ENCODE results near the gene KRABD2.
"Not testable (repeated sequence)": the region's sequence is repeated elsewhere in the genome, so short reads cannot be mapped to it uniquely, and the experiment has no call there.

Gene KRABD2

DNA sequence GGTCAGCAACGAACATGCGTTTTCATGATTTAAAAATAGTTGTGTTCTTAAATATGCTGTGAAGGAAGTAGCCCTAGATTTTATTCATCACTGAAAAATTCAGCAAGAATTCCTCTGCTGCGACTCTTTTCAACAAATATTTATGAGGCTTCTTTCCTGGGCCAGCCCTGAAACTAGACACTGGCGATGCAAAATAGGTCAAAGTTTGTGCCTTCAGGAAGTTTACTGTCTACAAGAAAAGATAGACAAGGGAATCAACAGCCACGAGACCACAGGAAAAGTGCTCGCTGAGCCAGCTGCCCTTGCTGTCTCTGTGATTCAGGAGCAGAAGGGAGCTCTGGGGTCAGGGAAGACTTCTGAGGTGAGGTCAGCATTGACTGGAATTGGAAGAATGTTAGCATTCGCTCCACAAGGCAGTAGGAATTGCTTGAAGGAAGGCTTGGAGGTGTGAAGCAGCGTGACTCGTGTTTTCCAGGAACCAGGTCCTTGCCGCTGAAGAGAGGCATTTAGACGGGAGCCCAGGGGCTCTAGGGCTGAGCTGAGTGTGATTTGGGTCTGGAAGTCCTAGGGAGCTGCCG, 8.4 kb upstream of the KRABD2 start:
- DNase-seq (ENCODE audit: low spot score), result no peak
- no peak for TF ChIP-seq CTCF (IDR thresholded peaks at IDR 0.05; ENCODE audit: borderline replicate concordance, control extremely low read depth, extremely low read depth, insufficient read depth, missing control alignments)
- in situ Hi-C loops (cut with MboI; ENCODE audit: low sequenced_read_pairs, unreplicated experiment), result no loop called here

GRCh38 chr17:8383143-8383822, 6.8 kb upstream of the KRABD2 start, which contains the start of gene RPL26:
Gene RPL26 (minus strand): TSS chr17:8383193. CDS start chr17:8382310, 883 bp downstream.
- DNase-seq (ENCODE audit: low spot score), result peak; percentile 96
- in situ Hi-C loops (cut with MboI; ENCODE audit: low sequenced_read_pairs, unreplicated experiment), result no loop called here
- TF ChIP-seq CTCF (IDR thresholded peaks at IDR 0.05; ENCODE audit: borderline replicate concordance, control extremely low read depth, extremely low read depth, insufficient read depth, missing control alignments), result peak; percentile 97

DNA sequence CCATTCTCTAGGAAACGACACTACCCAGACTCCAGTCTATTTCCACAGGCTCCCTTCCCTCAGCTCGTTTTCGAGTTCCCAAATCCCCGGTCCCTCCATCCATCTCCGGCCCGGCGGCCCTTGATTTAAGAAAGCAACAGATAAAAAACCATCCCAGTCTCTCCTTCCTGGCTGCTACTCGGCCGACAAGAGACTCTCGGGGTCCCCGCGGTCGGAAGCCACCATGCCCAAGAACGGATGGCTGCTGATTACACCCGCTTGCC, 6.3 kb upstream of the KRABD2 start:
- no peak for TF ChIP-seq CTCF (IDR thresholded peaks at IDR 0.05; ENCODE audit: borderline replicate concordance, control extremely low read depth, extremely low read depth, insufficient read depth, missing control alignments)
- in situ Hi-C loops (cut with MboI; ENCODE audit: low sequenced_read_pairs, unreplicated experiment), result no loop called here
- DNase-seq (ENCODE audit: low spot score), result no peak

DNA sequence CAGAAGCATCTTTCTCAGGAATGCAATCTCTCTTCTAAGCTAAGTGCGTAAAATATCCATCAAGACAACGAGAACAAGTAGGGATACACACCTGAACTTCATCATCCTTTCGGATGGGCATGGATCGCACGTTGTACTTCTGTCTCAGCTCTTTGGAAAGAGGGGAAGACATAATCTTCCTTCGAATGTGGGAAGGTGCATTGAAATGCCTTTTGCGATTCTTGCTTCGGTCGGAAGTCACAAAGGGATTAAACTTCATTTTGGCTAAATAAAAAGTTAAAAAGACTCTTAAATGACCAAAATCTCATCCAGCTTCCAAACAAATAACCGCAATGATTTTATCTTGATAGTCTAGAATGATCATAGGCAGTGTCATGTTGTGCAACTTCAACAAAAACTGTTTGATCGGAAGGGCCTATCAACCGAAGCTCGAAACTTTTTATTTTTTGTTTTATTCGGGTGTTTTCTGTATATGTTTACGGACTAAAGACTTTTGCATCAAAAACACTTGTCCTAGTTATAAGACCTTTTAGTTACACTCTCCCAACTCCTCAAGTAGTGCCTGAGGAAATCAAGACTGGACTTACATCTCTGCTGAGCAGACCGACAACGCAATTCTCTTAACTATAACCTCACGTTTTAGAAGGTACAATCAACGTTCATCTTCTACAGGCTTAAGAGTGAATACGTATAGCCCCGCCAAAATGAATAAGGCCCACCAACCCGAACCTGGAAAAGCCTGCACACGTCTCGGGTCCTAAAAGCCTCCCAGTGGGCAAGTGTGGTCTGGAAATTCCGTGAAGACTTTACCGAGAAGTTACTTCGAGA, 5.8 kb upstream of the KRABD2 start:
- no peak for TF ChIP-seq CTCF (IDR thresholded peaks at IDR 0.05; ENCODE audit: borderline replicate concordance, control extremely low read depth, extremely low read depth, insufficient read depth, missing control alignments)

DNA sequence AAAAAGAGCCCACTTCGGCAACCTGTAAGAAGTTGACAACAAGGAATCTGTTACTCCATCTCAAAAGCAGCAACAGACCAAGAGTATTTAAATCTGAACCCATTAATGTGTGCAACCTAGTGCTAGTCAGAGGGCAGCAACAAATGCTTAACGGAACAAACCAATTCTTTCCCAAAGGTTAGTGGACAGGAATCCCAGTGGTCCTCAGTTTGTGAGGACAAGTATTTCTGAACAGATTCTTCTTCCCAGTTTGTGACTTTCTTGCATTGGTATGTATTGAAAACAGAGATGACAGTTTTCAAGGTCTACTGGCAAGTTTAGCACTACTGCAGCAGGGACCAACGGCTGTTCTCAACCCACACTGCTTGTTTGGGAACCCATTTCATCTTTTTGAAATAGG, 3.5 kb upstream of the KRABD2 start:
- no peak for TF ChIP-seq CTCF (IDR thresholded peaks at IDR 0.05; ENCODE audit: borderline replicate concordance, control extremely low read depth, extremely low read depth, insufficient read depth, missing control alignments)
- no peak for DNase-seq (ENCODE audit: low spot score)
- in situ Hi-C loops (cut with MboI; ENCODE audit: low sequenced_read_pairs, unreplicated experiment), result no loop called here

More for the DNA sequence above, 5.8 kb upstream of the KRABD2 start:
- in situ Hi-C loops (cut with MboI; ENCODE audit: low sequenced_read_pairs, unreplicated experiment), result no loop called here
- DNase-seq (ENCODE audit: low spot score), result no peak

DNA sequence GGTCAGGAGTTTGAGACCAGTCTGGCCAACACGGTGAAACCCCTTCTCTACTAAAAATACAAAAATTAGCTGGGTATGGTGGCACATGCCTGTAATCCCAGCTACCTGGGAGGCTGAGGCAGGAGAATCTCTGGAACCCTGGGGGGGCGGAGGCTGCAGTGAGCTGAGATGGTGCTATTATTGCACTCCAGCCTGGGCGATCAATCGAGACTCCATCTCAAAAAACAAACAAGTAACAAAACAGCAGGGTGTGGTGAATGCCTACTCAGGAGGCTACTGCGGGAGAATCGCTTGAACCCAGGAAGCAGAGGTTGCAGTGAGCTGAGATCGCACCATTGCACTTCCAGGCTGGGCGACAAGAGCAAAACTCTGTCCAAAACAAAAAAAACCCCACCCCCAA, 1.6 kb upstream of the KRABD2 start:
- DNase-seq (ENCODE audit: low spot score); in situ Hi-C loops (cut with MboI; ENCODE audit: low sequenced_read_pairs, unreplicated experiment): not testable (repeated sequence)

DNA sequence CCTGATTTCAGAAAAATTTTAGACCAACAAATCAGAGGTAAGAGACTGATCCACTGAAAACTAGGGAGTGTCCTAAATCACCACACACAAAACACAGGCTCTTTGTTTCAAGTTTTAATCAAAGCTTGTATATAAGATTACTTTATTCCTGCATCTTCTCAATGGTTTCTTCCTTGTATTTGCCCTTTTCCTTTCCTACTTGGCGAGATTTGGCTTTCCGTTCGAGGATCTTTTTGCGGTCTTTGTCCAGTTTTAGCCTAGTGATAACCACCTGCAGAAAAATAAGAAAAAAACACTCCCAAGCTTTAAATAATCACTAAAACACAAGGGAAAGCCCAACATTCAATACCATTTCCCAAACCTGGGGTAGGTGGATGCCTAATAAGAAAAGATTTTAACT, 918 bp upstream of the KRABD2 start:
- no peak for TF ChIP-seq CTCF (IDR thresholded peaks at IDR 0.05; ENCODE audit: borderline replicate concordance, control extremely low read depth, extremely low read depth, insufficient read depth, missing control alignments)
- in situ Hi-C loops (cut with MboI; ENCODE audit: low sequenced_read_pairs, unreplicated experiment), result no loop called here
- no peak for DNase-seq (ENCODE audit: low spot score)

Measured in GM13976 (cell line).